Activated T-cell treated with anti-CD3 and anti-CD28 coated beads, Interleukin-2, amount 50 U/mL, for 24 hours (primary cell): Measurements from ENCODE around the gene VWF.

Source experiments
- DNase-seq: peaks from one replicate; pipeline ENCODE4 v3.0.0-alpha.2; 2020
- H3K27ac Mint-ChIP-seq: 2 replicates; pipeline ENCODE4 v1.8.0; 2020; ENCODE audit warnings: mild to moderate bottlenecking, mixed read lengths
- H3K27me3 Mint-ChIP-seq: 2 replicates; pipeline ENCODE4 v1.8.0; 2020; ENCODE audit warnings: mixed read lengths
- H3K36me3 Mint-ChIP-seq: 2 replicates; pipeline ENCODE4 v1.8.0; 2020; ENCODE audit warnings: low read depth, mixed read lengths
- H3K4me1 Mint-ChIP-seq: 2 replicates; pipeline ENCODE4 v1.8.0; 2020; ENCODE audit warnings: low read depth, mixed read lengths
- H3K4me3 Mint-ChIP-seq: 2 replicates; pipeline ENCODE4 v1.8.0; 2020; ENCODE audit warnings: mild to moderate bottlenecking, moderate library complexity, mixed read lengths
- H3K9me3 Mint-ChIP-seq: 2 replicates; pipeline ENCODE4 v1.8.0; 2020; ENCODE audit warnings: mixed read lengths

Gene VWF

GRCh38 chr12:6082613-6083012 lies 41.9 kb downstream of the VWF start:
- Mint-ChIP-seq H3K27me3 (peaks cover 3% of the 10 kb centered on the region), H3K4me1 (no peaks in the 10 kb centered on the region)

GRCh38 chr12:6080149-6081045 lies 44.1 kb downstream of the VWF start:
- peaks cover 15% of the 10 kb centered on the region for H3K27me3 Mint-ChIP-seq
- no peak for DNase-seq
- H3K9me3 Mint-ChIP-seq, result no peaks in the 10 kb centered on the region
- H3K36me3 Mint-ChIP-seq, result no peaks in the 10 kb centered on the region
- no peak overlapping the region for H3K27ac Mint-ChIP-seq
- H3K4me1 Mint-ChIP-seq, result peaks cover 4% of the 10 kb centered on the region
- H3K4me3 Mint-ChIP-seq, result no peak overlapping the region

More at GRCh38 chr12:6082613-6083012, 41.9 kb downstream of the VWF start:
- Mint-ChIP-seq H3K36me3 (no peaks in the 10 kb centered on the region), H3K4me3 (no peak overlapping the region), H3K9me3 (no peaks in the 10 kb centered on the region), H3K27ac (no peak overlapping the region)
- no peak for DNase-seq

GRCh38 chr12:6078398-6079096 lies 45.9 kb downstream of the VWF start:
- no peak overlapping the region for H3K27ac Mint-ChIP-seq
- H3K36me3 Mint-ChIP-seq, result no peaks in the 10 kb centered on the region
- no peak for DNase-seq
- peaks cover 30% of the 10 kb centered on the region for H3K27me3 Mint-ChIP-seq
- no peaks in the 10 kb centered on the region for H3K9me3 Mint-ChIP-seq
- no peak overlapping the region for H3K4me3 Mint-ChIP-seq
- H3K4me1 Mint-ChIP-seq, result peaks cover 17% of the 10 kb centered on the region

DNA sequence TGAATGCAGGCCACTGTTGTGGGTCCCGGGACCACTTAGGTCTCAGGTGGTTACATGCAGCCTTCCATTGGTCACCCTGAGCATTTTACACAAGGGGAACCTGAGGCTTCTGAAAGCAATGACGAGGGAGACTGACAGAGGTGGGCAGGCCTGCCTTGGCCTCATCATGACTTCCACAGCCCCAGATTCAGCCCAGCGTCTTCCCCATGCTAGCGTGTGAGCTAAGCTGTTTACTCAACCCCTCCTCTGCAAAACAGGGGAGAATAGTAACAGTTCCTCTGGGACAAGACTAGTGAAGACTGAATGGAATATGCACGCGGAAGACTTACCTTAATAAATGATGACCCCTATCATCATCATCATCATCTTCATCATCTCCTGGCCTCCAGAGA lies 46.8 kb downstream of the VWF start:
- H3K9me3 Mint-ChIP-seq, result no peaks in the 10 kb centered on the region
- no peak overlapping the region for H3K4me3 Mint-ChIP-seq
- H3K36me3 Mint-ChIP-seq, result no peaks in the 10 kb centered on the region
- no peak for DNase-seq
- H3K27ac Mint-ChIP-seq, result no peak overlapping the region
- H3K4me1 Mint-ChIP-seq, result peaks cover 17% of the 10 kb centered on the region
- peaks cover 33% of the 10 kb centered on the region for H3K27me3 Mint-ChIP-seq

DNA sequence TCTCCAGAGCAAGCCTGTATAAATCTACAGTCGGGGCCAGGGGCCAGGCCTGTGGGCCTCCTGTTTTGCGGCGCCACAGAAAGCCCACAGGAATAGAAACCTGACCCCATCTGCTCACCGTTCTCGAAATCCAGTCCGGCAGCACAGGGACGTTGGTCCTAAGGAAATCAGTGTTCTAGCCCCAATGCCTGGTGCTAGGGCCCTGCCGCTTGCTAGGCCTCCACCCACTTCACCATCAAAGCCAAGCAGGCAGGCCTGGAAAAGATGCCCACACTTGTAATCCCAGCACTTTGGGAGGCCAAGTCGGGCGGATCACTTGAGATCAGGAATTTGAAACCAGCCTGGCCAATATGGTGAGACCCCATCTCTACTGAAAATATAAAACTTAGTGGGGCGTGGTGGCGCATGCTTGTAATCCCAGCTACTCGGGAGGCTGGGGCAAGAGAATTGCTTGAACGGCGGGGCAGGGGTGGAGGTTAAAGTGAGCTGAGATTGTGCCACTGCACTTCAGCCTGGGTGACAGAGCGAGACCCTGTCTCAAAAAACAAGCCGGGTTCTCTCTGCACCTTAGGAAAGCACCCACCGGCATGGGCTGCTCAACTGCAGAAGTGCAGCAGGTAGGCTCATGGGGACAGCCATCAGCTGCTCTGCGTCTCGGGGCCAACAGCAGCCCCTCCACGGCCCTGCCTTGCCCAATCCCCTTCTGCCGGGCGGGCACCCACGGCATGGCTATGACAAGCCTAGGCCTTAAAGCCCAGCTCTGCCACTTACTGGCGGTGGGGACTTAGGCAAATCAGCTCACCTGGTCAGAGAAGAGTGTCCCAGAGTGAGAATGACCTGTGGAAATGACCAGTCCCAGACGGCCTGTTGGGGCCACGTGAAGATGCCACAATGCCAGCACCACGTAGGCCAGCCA lies 47.4 kb downstream of the VWF start:
- no peaks in the 10 kb centered on the region for H3K36me3 Mint-ChIP-seq
- H3K27me3 Mint-ChIP-seq, result peaks cover 36% of the 10 kb centered on the region
- H3K4me1 Mint-ChIP-seq, result peaks cover 17% of the 10 kb centered on the region
- H3K4me3 Mint-ChIP-seq, result no peak overlapping the region
- no peak for DNase-seq
- H3K9me3 Mint-ChIP-seq, result no peaks in the 10 kb centered on the region
- H3K27ac Mint-ChIP-seq, result no peak overlapping the region

DNA sequence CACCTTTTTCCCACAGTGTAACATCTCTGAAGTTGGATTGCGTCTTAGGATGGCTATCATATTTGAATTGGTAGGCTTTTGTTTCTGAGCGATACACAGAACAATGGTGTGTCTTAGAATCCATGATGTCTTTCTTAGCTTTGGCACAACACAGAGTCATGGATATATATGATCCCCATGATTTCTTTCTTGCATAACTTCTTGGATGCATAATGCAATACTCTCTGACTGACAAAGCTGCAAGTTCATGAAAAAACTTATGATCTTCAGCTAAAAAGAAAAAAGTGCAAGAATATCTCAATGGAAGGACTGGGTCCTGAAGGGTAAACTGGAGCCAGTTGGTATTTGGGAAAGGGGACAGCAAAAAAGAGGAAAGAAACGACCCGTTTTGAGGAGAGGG lies 48.1 kb downstream of the VWF start:
- no peak for DNase-seq
- Mint-ChIP-seq H3K9me3 (no peaks in the 10 kb centered on the region), H3K4me3 (no peak overlapping the region), H3K27me3 (peaks cover 36% of the 10 kb centered on the region), H3K27ac (no peak overlapping the region), H3K36me3 (no peaks in the 10 kb centered on the region), H3K4me1 (peaks cover 17% of the 10 kb centered on the region)

GRCh38 chr12:6074979-6075585 lies 49.4 kb downstream of the VWF start:
- Mint-ChIP-seq H3K4me3 (peak overlapping the region; percentile 66), H3K36me3 (no peaks in the 10 kb centered on the region), H3K27ac (peak overlapping the region; percentile 74), H3K27me3 (peaks cover 36% of the 10 kb centered on the region), H3K9me3 (no peaks in the 10 kb centered on the region), H3K4me1 (peaks cover 22% of the 10 kb centered on the region)
- DNase-seq, result peak; percentile 56

GRCh38 chr12:6074427-6074826 lies 50.0 kb downstream of the VWF start:
- H3K4me3 Mint-ChIP-seq, result peak overlapping the region; percentile 66
- H3K4me1 Mint-ChIP-seq, result peaks cover 29% of the 10 kb centered on the region
- H3K9me3 Mint-ChIP-seq, result no peaks in the 10 kb centered on the region
- no peaks in the 10 kb centered on the region for H3K36me3 Mint-ChIP-seq
- peaks cover 36% of the 10 kb centered on the region for H3K27me3 Mint-ChIP-seq
- no peak for DNase-seq
- peak overlapping the region; percentile 74 for H3K27ac Mint-ChIP-seq

DNA sequence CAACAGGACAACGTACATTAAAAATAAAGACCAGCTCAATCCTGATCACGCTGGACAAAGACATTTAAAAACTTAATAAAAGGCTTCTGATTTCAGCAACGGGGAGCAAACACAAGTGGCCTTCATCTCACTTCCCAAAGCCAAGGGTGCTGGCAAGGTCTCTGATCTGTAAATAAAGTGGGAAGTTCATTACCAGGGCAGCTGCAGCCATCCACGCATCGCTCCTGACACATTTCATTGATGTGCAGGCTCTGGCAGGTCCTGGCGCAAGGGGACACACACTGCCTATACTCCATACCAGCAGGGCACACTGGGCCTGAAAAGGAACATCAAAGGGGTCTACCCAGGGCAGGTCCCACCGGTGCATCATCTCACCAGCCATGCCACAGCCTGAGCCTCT lies 51.0 kb downstream of the VWF start:
- peaks cover 33% of the 10 kb centered on the region for H3K27me3 Mint-ChIP-seq
- no peak for DNase-seq
- H3K27ac Mint-ChIP-seq, result no peak overlapping the region
- H3K36me3 Mint-ChIP-seq, result no peaks in the 10 kb centered on the region
- H3K4me1 Mint-ChIP-seq, result peaks cover 36% of the 10 kb centered on the region
- H3K9me3 Mint-ChIP-seq, result no peaks in the 10 kb centered on the region
- H3K4me3 Mint-ChIP-seq, result no peak overlapping the region

DNA sequence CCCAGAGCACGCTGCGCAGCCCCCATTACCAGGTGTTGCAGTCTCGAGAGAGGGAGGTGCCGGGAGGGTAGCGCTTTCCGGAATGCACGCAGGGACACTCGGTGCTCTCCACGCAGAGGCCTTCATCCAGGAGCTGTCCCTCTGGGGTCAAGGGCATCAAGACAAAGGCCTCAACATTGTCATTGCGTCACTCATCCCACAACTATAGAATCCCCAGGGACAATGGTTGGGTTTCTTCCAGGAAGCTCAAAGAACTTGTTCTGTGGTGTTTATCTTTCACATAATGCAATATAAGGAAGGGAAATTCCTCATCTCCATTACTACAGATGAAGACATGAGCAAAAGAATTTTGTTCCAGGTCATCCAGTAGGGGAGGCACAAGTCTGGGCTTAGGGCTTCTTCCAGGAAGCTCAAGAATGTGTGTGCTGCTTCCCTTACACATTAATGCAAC lies 52.1 kb downstream of the VWF start:
- Mint-ChIP-seq H3K9me3 (no peaks in the 10 kb centered on the region), H3K27ac (no peak overlapping the region), H3K4me1 (peaks cover 36% of the 10 kb centered on the region), H3K4me3 (no peak overlapping the region), H3K27me3 (peaks cover 35% of the 10 kb centered on the region), H3K36me3 (no peaks in the 10 kb centered on the region)
- DNase-seq, result no peak

DNA sequence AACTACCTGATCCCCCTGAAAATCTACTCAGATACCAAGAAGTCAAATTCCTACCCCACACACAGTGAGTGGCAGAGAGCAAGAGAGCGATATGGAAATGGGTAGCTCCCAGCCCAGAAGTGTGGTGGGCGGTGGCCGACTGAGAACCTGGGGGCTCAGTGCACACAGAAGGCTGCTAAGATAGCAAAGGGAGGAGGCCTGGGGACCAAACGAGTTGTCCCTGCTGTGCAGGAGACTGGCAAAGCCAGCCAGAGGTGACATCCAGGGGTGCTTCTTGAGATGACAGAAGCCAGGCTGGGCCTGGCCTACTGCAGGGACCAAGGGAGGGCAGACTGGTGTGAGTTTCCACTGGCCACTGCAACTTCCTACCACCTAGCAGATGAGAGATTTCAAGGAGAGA lies 52.9 kb downstream of the VWF start:
- no peak for DNase-seq
- H3K4me3 Mint-ChIP-seq, result no peak overlapping the region
- peaks cover 36% of the 10 kb centered on the region for H3K4me1 Mint-ChIP-seq
- no peaks in the 10 kb centered on the region for H3K36me3 Mint-ChIP-seq
- no peaks in the 10 kb centered on the region for H3K9me3 Mint-ChIP-seq
- peaks cover 35% of the 10 kb centered on the region for H3K27me3 Mint-ChIP-seq
- H3K27ac Mint-ChIP-seq, result no peak overlapping the region

GRCh38 chr12:6070472-6071257 lies 53.8 kb downstream of the VWF start:
- H3K27ac Mint-ChIP-seq, result no peak overlapping the region
- no peaks in the 10 kb centered on the region for H3K36me3 Mint-ChIP-seq
- H3K4me1 Mint-ChIP-seq, result peaks cover 35% of the 10 kb centered on the region
- H3K27me3 Mint-ChIP-seq, result peaks cover 26% of the 10 kb centered on the region
- H3K4me3 Mint-ChIP-seq, result no peak overlapping the region
- DNase-seq, result no peak
- no peaks in the 10 kb centered on the region for H3K9me3 Mint-ChIP-seq

DNA sequence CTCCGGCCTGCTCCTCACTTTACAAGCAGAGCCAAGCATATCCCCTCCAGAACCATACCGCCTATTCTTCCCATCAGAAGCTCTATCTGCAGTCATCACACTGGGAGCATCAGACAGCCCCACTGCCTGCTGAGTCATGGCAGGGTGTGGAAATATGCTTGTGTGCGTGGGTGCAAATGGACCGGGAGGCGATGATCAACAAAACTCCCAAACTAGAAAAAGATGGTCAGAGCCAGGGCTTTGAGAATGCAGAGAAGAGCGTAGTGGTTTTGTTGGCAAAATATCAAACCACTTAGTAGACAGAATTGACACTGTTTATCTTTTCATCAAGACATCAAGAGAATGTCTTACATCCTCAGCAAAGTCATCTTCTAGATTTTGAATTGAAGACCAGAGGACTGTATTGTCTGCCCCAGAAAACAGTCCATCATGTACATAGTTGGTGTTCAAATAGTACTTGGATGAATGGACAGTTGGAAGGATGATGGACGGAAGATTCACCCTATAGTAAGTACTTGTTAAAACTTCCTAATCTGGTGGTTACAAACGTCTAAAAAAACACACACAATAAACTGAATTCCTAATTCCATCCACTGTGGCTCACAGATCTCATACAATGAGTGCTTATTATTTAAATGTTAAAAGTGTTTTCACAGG lies 54.9 kb downstream of the VWF start:
- Mint-ChIP-seq H3K27me3 (peaks cover 15% of the 10 kb centered on the region), H3K36me3 (no peaks in the 10 kb centered on the region), H3K4me3 (no peak overlapping the region), H3K9me3 (no peaks in the 10 kb centered on the region), H3K4me1 (peaks cover 24% of the 10 kb centered on the region), H3K27ac (peak overlapping the region; percentile 34)
- peak; percentile 45 for DNase-seq
